HG02884 (cell line): ENCODE measurements around the gene SMC5.
A peak's percentile ranks its signal among the peaks of the same experiment; 100 is the strongest.
"Not testable (repeated sequence)": the region's sequence is repeated elsewhere in the genome, so short reads cannot be mapped to it uniquely, and the experiment has no call there.

Source experiments
- ATAC-seq: cut with Tn5 transposase; IDR thresholded peaks from one replicate; pipeline ENCODE4 v1.9.1; 2021; ENCODE audit warnings: mild to moderate bottlenecking, moderate library complexity; ENCODE audit not compliant: unreplicated experiment

The SMC5 gene

GRCh38 chr9:70355801-70356200 lies 97.0 kb downstream of the SMC5 start:
- ATAC-seq: no peak

GRCh38 chr9:70362952-70363351 lies 104.2 kb downstream of the SMC5 start:
- ATAC-seq: no peak

GRCh38 chr9:70363760-70364159 lies 105.0 kb downstream of the SMC5 start:
- no peak for ATAC-seq

GRCh38 chr9:70367305-70367930 lies 108.6 kb downstream of the SMC5 start:
- no peak for ATAC-seq

GRCh38 chr9:70374962-70375618 lies 116.3 kb downstream of the SMC5 start:
- no peak for ATAC-seq

GRCh38 chr9:70382046-70382708 lies 123.4 kb downstream of the SMC5 start:
- ATAC-seq: no peak

- ATAC-seq: no peak
Observed at GRCh38 chr9:70382709-70383605, 124.2 kb downstream of the SMC5 start.

- no peak for ATAC-seq
Observed at GRCh38 chr9:70385426-70385825, 126.6 kb downstream of the SMC5 start.

GRCh38 chr9:70387663-70388062 lies 128.9 kb downstream of the SMC5 start:
- no peak for ATAC-seq

- ATAC-seq: no peak
Observed at GRCh38 chr9:70389188-70389587, 130.4 kb downstream of the SMC5 start.

- no peak for ATAC-seq
Observed at GRCh38 chr9:70389621-70390266, 131.0 kb downstream of the SMC5 start.

- no peak for ATAC-seq
Observed at GRCh38 chr9:70390933-70391341, 132.2 kb downstream of the SMC5 start.

GRCh38 chr9:70392189-70392588 lies 133.4 kb downstream of the SMC5 start:
- no peak for ATAC-seq

GRCh38 chr9:70392850-70393249 lies 134.1 kb downstream of the SMC5 start:
- ATAC-seq: no peak

- ATAC-seq: no peak
Observed at GRCh38 chr9:70395652-70396051, 136.9 kb downstream of the SMC5 start.

- peak; percentile 98 for ATAC-seq
Observed at GRCh38 chr9:70398145-70398556, 139.4 kb downstream of the SMC5 start.

- no peak for ATAC-seq
Observed at GRCh38 chr9:70399141-70399540, 140.4 kb downstream of the SMC5 start.

GRCh38 chr9:70400107-70400892 lies 141.5 kb downstream of the SMC5 start:
- ATAC-seq: no peak

GRCh38 chr9:70401241-70401640 lies 142.5 kb downstream of the SMC5 start:
- ATAC-seq: not testable (repeated sequence)

GRCh38 chr9:70402213-70402612 lies 143.4 kb downstream of the SMC5 start:
- no peak for ATAC-seq
